Measurements from ENCODE around the gene RER1.

GRCh38 chr1:2347409-2347785, 44.2 kb upstream of the RER1 start:
- TF ChIP-seq CTCF (conservative IDR thresholded peaks at IDR 0.05; ENCODE audit: low read length), result no peak
- no peak for TF ChIP-seq EZH2phosphoT487 (IDR thresholded peaks at IDR 0.05; ENCODE audit: borderline replicate concordance, low read depth, low read length)
